OCI-LY1 (cell line): ENCODE data around the gene CHRNA4.

ENCODE experiments used
- H2AFZ ChIP-seq: fragments of 200-600 bp; sonication (generic), shearing (Covaris generic); 2 replicates; pipeline ENCODE4 v1.6.0; 2014; ENCODE audit warnings: antibody characterized with exemption, mild to moderate bottlenecking, low read length
- H3F3A ChIP-seq: fragments of 200-600 bp; sonication (generic), shearing (Covaris generic); 2 replicates; pipeline ENCODE4 v1.6.0; 2014; ENCODE audit warnings: mild to moderate bottlenecking, antibody characterized with exemption, low read length, moderate library complexity; ENCODE audit not compliant: insufficient read depth
- H3K27ac ChIP-seq: fragments of 200-600 bp; sonication (generic); 2 replicates; pipeline ENCODE4 v1.5.1; 2014; ENCODE audit warnings: low read length, mixed run types, mild to moderate bottlenecking, low read depth; ENCODE audit not compliant: poor library complexity, severe bottlenecking
- H3K27me3 ChIP-seq: fragments of 200-600 bp; sonication (generic); 2 replicates; pipeline ENCODE4 v1.6.0; 2014; ENCODE audit warnings: antibody characterized with exemption, mild to moderate bottlenecking, low read length, moderate library complexity; ENCODE audit not compliant: insufficient read depth
- H3K36me3 ChIP-seq: fragments of 200-600 bp; sonication (generic); 2 replicates; pipeline ENCODE4 v1.6.1; 2014; ENCODE audit warnings: mild to moderate bottlenecking, antibody characterized with exemption, low read length, moderate library complexity, mixed read lengths; ENCODE audit not compliant: insufficient read depth
- H3K4me1 ChIP-seq: fragments of 200-600 bp; sonication (generic); 2 replicates; pipeline ENCODE4 v1.5.1; 2014; ENCODE audit warnings: mild to moderate bottlenecking, low read length, moderate library complexity; ENCODE audit not compliant: insufficient read depth, severe bottlenecking
- H3K4me2 ChIP-seq: fragments of 200-600 bp; sonication (generic), shearing (Covaris generic); 2 replicates; pipeline ENCODE4 v1.6.1; 2014; ENCODE audit warnings: low read length
- H3K4me3 ChIP-seq: fragments of 200-600 bp; sonication (generic); 2 replicates; pipeline ENCODE4 v1.5.1; 2014; ENCODE audit warnings: low read length, low read depth, mild to moderate bottlenecking, mixed read lengths; ENCODE audit not compliant: poor library complexity, severe bottlenecking
- H3K79me2 ChIP-seq: fragments of 200-600 bp; shearing (Covaris generic); 2 replicates; pipeline ENCODE4 v1.6.1; 2016; ENCODE audit warnings: mixed run types, low read length, mixed read lengths; ENCODE audit not compliant: insufficient read depth
- H3K9ac ChIP-seq: fragments of 200-600 bp; sonication (generic), shearing (Covaris generic); 2 replicates; pipeline ENCODE4 v1.6.1; 2014; ENCODE audit warnings: mild to moderate bottlenecking, low read length, mixed read lengths
- H3K9me2 ChIP-seq: fragments of 200-600 bp; sonication (generic), shearing (Covaris generic); 2 replicates; pipeline ENCODE4 v1.6.1; 2014; ENCODE audit warnings: low read depth, mild to moderate bottlenecking, low read length, mixed read lengths
- H3K9me3 ChIP-seq: fragments of 200-600 bp; shearing (Covaris generic); 2 replicates; pipeline ENCODE4 v1.6.1; 2014; ENCODE audit warnings: low read length, mixed read lengths
- H4K20me1 ChIP-seq: fragments of 200-600 bp; sonication (generic), shearing (Covaris generic); 2 replicates; pipeline ENCODE4 v1.6.0; 2016; ENCODE audit warnings: mild to moderate bottlenecking, low read length; ENCODE audit not compliant: insufficient read depth
- EZH2 ChIP-seq: fragments of 200-600 bp; sonication (generic), shearing (Covaris generic); IDR thresholded peaks from 2 replicates; pipeline ENCODE4 v1.8.0; 2017; ENCODE audit warnings: borderline replicate concordance, mixed run types, mild to moderate bottlenecking, antibody characterized with exemption, low read length, moderate library complexity, mixed read lengths
- TF ChIP-seq, protein P1 (sequence below): fragments of 200-600 bp; sonication (generic), shearing (Covaris generic); IDR thresholded peaks from 2 replicates; pipeline ENCODE4 v1.5.1; 2017; ENCODE audit warnings: mild to moderate bottlenecking, antibody characterized with exemption, low read length, moderate library complexity, mixed read lengths

CHRNA4 gene

DNA sequence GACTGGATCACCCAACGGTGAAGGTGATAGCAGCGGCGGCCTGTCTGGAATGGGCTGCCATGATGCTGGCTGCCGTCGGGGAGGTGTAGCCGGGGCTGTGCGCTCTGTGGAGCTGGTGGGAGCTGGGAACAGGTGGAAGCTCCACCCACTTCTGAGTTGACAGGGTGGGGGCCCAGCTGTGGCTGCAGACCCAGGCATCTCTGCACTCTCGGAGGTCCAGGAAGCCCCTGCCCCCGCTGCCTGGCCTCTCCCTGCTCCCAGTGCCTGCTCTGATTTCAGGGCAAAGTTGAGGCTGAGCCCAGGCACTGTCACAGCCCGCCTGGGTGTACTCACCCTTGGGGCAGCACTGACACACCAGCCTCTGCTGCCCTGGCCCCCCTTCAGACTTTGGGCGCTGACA, 18.1 kb upstream of the CHRNA4 start:
- Histone ChIP-seq H3K36me3 (no peaks in the 10 kb centered on the region), H3K9me2 (no peaks in the 10 kb centered on the region), H3K9me3 (no peaks in the 10 kb centered on the region), H4K20me1 (no peaks in the 10 kb centered on the region), H2AFZ (no peak overlapping the region), H3K27me3 (peaks cover 6% of the 10 kb centered on the region; the same call in 1 of the 2 replicates), H3K79me2 (no peaks in the 10 kb centered on the region), H3K9ac (no peak overlapping the region), H3K4me2 (no peak overlapping the region), H3K27ac (no peak overlapping the region), H3K4me1 (no peaks in the 10 kb centered on the region), H3F3A (no peaks in the 10 kb centered on the region), H3K4me3 (no peak overlapping the region)
- TF ChIP-seq EZH2 = no peak
- TF ChIP-seq, protein P1, sequence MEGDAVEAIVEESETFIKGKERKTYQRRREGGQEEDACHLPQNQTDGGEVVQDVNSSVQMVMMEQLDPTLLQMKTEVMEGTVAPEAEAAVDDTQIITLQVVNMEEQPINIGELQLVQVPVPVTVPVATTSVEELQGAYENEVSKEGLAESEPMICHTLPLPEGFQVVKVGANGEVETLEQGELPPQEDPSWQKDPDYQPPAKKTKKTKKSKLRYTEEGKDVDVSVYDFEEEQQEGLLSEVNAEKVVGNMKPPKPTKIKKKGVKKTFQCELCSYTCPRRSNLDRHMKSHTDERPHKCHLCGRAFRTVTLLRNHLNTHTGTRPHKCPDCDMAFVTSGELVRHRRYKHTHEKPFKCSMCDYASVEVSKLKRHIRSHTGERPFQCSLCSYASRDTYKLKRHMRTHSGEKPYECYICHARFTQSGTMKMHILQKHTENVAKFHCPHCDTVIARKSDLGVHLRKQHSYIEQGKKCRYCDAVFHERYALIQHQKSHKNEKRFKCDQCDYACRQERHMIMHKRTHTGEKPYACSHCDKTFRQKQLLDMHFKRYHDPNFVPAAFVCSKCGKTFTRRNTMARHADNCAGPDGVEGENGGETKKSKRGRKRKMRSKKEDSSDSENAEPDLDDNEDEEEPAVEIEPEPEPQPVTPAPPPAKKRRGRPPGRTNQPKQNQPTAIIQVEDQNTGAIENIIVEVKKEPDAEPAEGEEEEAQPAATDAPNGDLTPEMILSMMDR = no peak

DNA sequence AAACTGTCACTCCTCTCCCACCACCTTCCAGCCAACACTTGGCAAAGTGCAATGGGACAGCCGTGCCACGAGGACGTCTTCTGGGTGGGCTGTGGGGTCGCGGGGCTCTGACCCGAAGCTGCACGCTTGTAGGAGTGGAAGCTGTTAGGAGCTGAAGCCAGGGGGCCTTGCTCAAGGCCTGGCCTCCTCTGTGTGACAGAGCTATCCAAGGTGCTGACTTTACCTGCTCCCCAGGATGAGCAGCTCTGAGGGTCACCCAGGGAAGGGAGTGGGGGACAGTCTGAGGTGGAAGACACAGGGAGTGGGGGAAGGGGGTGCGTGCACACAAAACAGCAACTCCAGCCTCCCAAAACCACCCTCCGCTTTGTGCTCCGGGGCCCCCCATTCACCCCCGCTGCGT, 17.5 kb upstream of the CHRNA4 start:
- no peaks in the 10 kb centered on the region for H4K20me1 ChIP-seq
- H3K4me3 ChIP-seq = no peak overlapping the region
- no peaks in the 10 kb centered on the region for H3K9me3 ChIP-seq
- H3K79me2 ChIP-seq = no peaks in the 10 kb centered on the region
- H2AFZ ChIP-seq = no peak overlapping the region
- no peaks in the 10 kb centered on the region for H3K4me1 ChIP-seq
- no peak overlapping the region for H3K27ac ChIP-seq
- no peaks in the 10 kb centered on the region for H3F3A ChIP-seq
- H3K4me2 ChIP-seq = no peak overlapping the region
- H3K9me2 ChIP-seq = no peaks in the 10 kb centered on the region
- TF ChIP-seq, protein P1 = no peak
- no peak for TF ChIP-seq EZH2
- no peaks in the 10 kb centered on the region for H3K36me3 ChIP-seq
- peaks cover 4% of the 10 kb centered on the region; the same call in 1 of the 2 replicates for H3K27me3 ChIP-seq
- no peak overlapping the region for H3K9ac ChIP-seq

DNA sequence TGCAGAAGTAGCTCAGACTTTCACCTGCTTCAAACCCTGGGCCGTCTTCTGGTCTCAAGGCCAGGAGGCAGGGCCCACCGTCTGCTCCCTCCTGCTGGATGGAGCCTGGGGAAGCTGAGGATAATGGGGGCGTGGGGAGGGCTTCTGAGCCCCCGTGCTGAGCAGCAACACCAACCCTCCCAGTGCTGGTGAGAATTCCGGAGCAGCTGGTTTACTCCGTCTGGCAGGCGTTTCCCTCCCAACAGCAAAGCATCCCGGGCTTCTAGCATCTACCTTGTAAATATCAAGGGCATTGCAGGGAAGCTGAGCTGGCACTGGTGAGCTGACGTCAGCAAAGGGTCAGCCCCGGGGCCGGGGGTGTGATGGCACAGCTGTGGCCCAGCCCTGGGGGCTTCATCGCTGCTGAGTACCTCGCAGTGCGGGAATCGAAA, 16.8 kb upstream of the CHRNA4 start:
- H3K27ac ChIP-seq = no peak overlapping the region
- H3K9me3 ChIP-seq = no peaks in the 10 kb centered on the region
- no peaks in the 10 kb centered on the region for H3K27me3 ChIP-seq
- no peaks in the 10 kb centered on the region for H3K36me3 ChIP-seq
- no peak overlapping the region for H3K4me3 ChIP-seq
- no peak overlapping the region for H3K4me2 ChIP-seq
- H3K4me1 ChIP-seq = no peaks in the 10 kb centered on the region
- no peaks in the 10 kb centered on the region for H3F3A ChIP-seq
- H3K9me2 ChIP-seq = no peaks in the 10 kb centered on the region
- H3K79me2 ChIP-seq = no peaks in the 10 kb centered on the region
- no peak overlapping the region for H2AFZ ChIP-seq
- TF ChIP-seq EZH2 = no peak
- TF ChIP-seq, protein P1 = no peak
- H3K9ac ChIP-seq = no peak overlapping the region
- no peaks in the 10 kb centered on the region for H4K20me1 ChIP-seq
